HL-60/S4 treated with phorbol 12-myristate 13-acetate at 8.2 ng/mL for 4 days and 3 days (cell line): ENCODE results near the gene OR2B2.

Experiments
- in situ Hi-C: fragments of 300-500 bp; cut with MboI; formaldehyde crosslinking; loops from 2 replicates; pipeline ENCODE4 v1.15.0; 2022; ENCODE audit warnings: low sequenced_read_pairs

Gene OR2B2

GRCh38 chr6:27893836-27894807, 18.1 kb downstream of the OR2B2 start:
- in situ Hi-C loops: loop anchor here (5.0 to 25.0 kb wide), 4 partner anchors 62 to 732 kb away; a partner anchor contains a TSS

DNA sequence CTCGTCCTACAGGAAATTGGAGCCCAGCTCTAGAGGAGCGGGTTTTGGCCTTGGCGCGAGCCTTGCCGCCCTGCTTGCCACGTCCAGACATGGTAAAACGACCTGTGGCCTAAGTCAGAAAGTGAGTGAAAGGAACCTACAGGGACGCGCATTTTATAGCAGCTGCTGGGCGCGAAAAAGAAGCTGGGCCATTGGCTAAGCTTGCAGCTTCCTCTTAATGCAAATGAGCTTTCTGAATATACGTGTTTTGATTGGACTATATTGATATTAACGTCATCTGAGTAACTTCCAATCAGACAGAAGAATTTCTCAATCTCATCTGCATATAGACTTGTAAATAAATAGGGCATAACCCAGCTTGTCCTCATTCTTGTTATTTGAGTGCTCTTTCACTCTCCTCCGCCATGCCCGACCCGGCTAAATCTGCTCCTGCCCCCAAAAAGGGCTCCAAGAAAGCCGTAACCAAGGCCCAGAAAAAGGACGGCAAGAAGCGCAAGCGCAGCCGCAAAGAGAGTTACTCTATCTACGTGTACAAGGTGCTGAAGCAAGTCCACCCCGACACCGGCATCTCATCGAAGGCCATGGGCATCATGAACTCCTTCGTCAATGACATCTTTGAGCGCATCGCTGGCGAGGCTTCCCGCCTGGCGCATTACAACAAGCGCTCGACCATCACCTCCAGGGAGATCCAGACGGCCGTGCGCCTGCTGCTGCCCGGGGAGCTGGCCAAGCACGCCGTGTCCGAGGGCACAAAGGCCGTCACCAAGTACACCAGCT, 18.9 kb downstream of the OR2B2 start:
- in situ Hi-C loops: loop anchor here (5.0 to 25.0 kb wide), 4 partner anchors 61 to 731 kb away; a partner anchor contains a TSS

GRCh38 chr6:27892649-27893058, 19.5 kb downstream of the OR2B2 start:
- in situ Hi-C loops: loop anchor here (5.0 to 25.0 kb wide), 4 partner anchors 60 to 730 kb away; a partner anchor contains a TSS

DNA sequence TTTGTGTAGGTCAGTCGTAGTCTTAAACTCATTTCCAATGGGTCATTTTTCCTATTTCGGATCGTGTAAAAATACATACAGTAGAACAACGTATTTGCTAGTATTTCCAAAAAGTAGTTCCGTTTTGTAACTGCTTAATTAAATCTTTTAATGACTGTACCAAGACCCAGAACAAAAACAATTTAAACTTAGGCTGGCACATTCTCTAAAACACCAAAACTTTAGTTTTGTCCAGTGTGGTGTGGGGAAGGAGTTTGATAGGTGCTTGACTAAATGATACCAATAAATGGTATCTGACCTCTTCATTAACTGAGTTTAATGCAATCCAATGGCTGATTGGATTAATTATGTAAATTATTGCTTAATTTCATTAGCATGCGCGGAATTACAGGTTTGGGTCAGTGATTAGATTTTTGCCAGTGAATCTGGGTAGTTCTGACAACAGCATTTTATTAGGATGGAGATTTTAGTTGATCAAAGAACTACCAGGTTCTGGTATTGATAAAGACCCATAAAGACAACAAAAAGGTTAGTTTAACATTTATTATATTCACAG, 20.8 kb downstream of the OR2B2 start:
- in situ Hi-C loops: loop anchor here (5.0 to 25.0 kb wide), 4 partner anchors 59 to 729 kb away; a partner anchor contains a TSS

DNA sequence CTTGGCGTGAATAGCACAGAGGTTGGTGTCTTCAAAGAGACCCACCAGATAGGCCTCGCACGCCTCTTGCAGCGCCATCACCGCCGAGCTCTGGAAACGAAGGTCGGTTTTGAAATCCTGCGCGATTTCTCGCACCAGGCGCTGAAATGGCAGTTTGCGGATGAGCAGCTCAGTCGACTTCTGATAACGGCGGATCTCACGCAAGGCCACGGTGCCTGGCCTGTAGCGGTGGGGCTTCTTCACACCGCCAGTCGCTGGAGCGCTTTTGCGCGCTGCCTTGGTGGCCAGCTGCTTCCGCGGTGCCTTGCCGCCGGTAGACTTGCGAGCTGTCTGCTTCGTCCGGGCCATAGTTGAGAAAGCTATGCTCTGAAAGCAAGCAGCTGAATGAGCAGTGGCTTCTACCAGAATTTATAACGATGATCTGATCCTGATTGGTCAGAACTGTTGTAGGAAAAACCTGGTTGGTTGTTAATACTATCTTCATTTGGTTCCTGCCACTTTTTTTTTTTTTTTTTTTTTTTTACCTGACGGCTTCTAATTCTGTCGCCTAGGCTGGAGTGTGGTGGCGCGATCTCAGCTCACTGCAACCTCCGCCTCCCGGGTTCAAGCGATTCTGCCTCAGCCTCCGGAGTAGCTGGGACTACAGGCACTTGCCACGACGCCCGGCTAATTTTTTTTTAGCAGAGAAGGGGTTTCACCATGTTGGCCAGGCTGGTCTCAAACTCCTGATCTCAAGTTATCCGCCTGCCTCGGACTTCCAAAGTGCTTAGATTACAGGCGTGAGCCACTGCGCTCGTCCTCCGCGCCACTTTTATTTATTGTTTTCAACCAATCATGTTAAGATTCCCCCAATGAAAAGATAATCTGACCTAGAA, 21.5 kb downstream of the OR2B2 start:
- in situ Hi-C loops: loop anchor here (5.0 to 25.0 kb wide), 4 partner anchors 58 to 728 kb away; a partner anchor contains a TSS

GRCh38 chr6:27889628-27890444, 22.4 kb downstream of the OR2B2 start:
- in situ Hi-C loops: loop anchor here (5.0 to 25.0 kb wide), 4 partner anchors 58 to 728 kb away; a partner anchor contains a TSS

- in situ Hi-C loops: loop anchor here (25.0 kb wide), 2 partner anchors 377 to 727 kb away; no protein-coding TSS in a partner anchor
Observed at GRCh38 chr6:27889275-27889627, 22.9 kb downstream of the OR2B2 start.

- in situ Hi-C loops: loop anchor here (25.0 kb wide), 2 partner anchors 376 to 726 kb away; no protein-coding TSS in a partner anchor
Observed at GRCh38 chr6:27888566-27888965, 23.6 kb downstream of the OR2B2 start.

- in situ Hi-C loops: loop anchor here (25.0 kb wide), 2 partner anchors 374 to 724 kb away; no protein-coding TSS in a partner anchor
Observed at GRCh38 chr6:27886073-27886472, 26.1 kb downstream of the OR2B2 start.

DNA sequence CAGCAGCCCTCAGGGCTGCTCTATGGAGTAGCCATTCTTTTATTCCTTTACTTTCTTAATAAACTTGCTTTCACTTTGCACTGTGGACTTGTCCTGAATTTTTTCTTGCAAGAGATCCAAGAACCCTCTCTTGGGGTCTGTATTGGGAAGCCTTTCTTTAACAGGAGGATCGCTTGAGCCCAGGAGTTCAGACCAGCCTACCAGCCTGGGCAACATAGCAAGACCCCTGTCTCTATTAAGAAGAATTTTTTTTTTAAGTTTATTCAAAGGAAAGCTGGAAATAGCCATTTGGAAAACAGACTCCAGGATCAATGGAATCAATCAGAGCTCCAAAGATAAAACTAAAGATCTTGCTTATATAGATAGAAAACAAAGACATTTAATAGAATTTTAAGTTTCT, 29.1 kb downstream of the OR2B2 start:
- in situ Hi-C loops: loop anchor here (25.0 kb wide), 2 partner anchors 371 to 721 kb away; no protein-coding TSS in a partner anchor

- in situ Hi-C loops: loop anchor here (25.0 kb wide), 2 partner anchors 370 to 720 kb away; no protein-coding TSS in a partner anchor
Observed at GRCh38 chr6:27882624-27883023, 29.6 kb downstream of the OR2B2 start.

- in situ Hi-C loops: loop anchor here (25.0 kb wide), 2 partner anchors 368 to 718 kb away; no protein-coding TSS in a partner anchor
Observed at GRCh38 chr6:27879837-27880236, 32.4 kb downstream of the OR2B2 start.

- in situ Hi-C loops: loop anchor here (25.0 kb wide), 1 partner anchor 1687 kb away; a partner anchor contains a TSS
Observed at GRCh38 chr6:27874016-27874415, 38.2 kb downstream of the OR2B2 start.

- in situ Hi-C loops: loop anchor here (25.0 kb wide), 1 partner anchor 1686 kb away; a partner anchor contains a TSS
Observed at GRCh38 chr6:27873021-27873940, 38.9 kb downstream of the OR2B2 start.

GRCh38 chr6:27872642-27873020, 39.6 kb downstream of the OR2B2 start:
- in situ Hi-C loops: loop anchor here (25.0 kb wide), 1 partner anchor 1685 kb away; a partner anchor contains a TSS

- in situ Hi-C loops: loop anchor here (25.0 kb wide), 1 partner anchor 1685 kb away; a partner anchor contains a TSS
Observed at GRCh38 chr6:27871924-27872638, 40.1 kb downstream of the OR2B2 start.
